Mesendoderm (in vitro differentiated cells): ENCODE measurements around the gene PPARA.

ENCODE experiments used
- DNase-seq: peaks from one replicate; pipeline ENCODE4 v3.0.0; 2013
- H2AK5ac ChIP-seq: 2 replicates; pipeline ENCODE4 v1.6.1; 2013; ENCODE audit warnings: low read length, inconsistent platforms
- H2BK120ac ChIP-seq: 2 replicates; pipeline ENCODE4 v1.6.1; 2013; ENCODE audit warnings: low read depth, mild to moderate bottlenecking, low read length, moderate library complexity, mixed read lengths
- H2BK15ac ChIP-seq: replicated peaks from 2 replicates; pipeline ENCODE4 v1.6.1; 2013; ENCODE audit warnings: low read depth, mild to moderate bottlenecking, moderate library complexity
- H2BK5ac ChIP-seq: 2 replicates; pipeline ENCODE4 v1.6.1; 2013; ENCODE audit warnings: low read length, inconsistent platforms
- H3K18ac ChIP-seq: 2 replicates; pipeline ENCODE4 v1.6.1; 2013; ENCODE audit warnings: mild to moderate bottlenecking, low read length, mixed read lengths
- H3K23ac ChIP-seq: one replicate; pipeline ENCODE4 v1.6.1; 2013; ENCODE audit warnings: low read length
- H3K27ac ChIP-seq: 2 replicates; pipeline ENCODE4 v1.5.1; 2013; ENCODE audit warnings: low read depth, mild to moderate bottlenecking, inconsistent platforms, low read length, moderate library complexity
- H3K27me3 ChIP-seq: 2 replicates; pipeline ENCODE4 v1.6.1; 2013; ENCODE audit warnings: low read length, control low read depth, mild to moderate bottlenecking, inconsistent platforms; ENCODE audit not compliant: insufficient read depth, poor library complexity
- H3K36me3 ChIP-seq: 2 replicates; pipeline ENCODE4 v1.6.1; 2013; ENCODE audit warnings: low read length, inconsistent platforms; ENCODE audit not compliant: control insufficient read depth, insufficient read depth
- H3K4ac ChIP-seq: one replicate; pipeline ENCODE4 v1.6.1; 2013; ENCODE audit warnings: low read depth, mild to moderate bottlenecking, low read length, moderate library complexity
- H3K4me1 ChIP-seq: 2 replicates; pipeline ENCODE4 v1.6.1; 2013; ENCODE audit warnings: low read depth, low read length, inconsistent platforms; ENCODE audit not compliant: control insufficient read depth
- H3K4me2 ChIP-seq: 2 replicates; pipeline ENCODE4 v1.6.1; 2013; ENCODE audit warnings: low read length
- H3K4me3 ChIP-seq: 2 replicates; pipeline ENCODE4 v1.5.1; 2013; ENCODE audit warnings: mild to moderate bottlenecking, low read length
- H3K56ac ChIP-seq: one replicate; pipeline ENCODE4 v1.6.1; 2013; ENCODE audit warnings: low read length
- H3K79me1 ChIP-seq: 2 replicates; pipeline ENCODE4 v1.6.1; 2013; ENCODE audit warnings: low read length, inconsistent platforms
- H3K79me2 ChIP-seq: 2 replicates; pipeline ENCODE4 v1.6.1; 2013; ENCODE audit warnings: mild to moderate bottlenecking, low read length; ENCODE audit not compliant: control insufficient read depth, insufficient read depth
- H3K9ac ChIP-seq: 2 replicates; pipeline ENCODE4 v1.6.1; 2013; ENCODE audit warnings: low read length, inconsistent platforms
- H4K5ac ChIP-seq: one replicate; pipeline ENCODE4 v1.6.1; 2013; ENCODE audit warnings: low read length
- H4K8ac ChIP-seq: one replicate; pipeline ENCODE4 v1.6.1; 2013; ENCODE audit warnings: low read depth, mild to moderate bottlenecking, control low read depth, low read length, moderate library complexity
- WGBS: extraction: QIAGEN DNeasy Blood & Tissue Kit; methylation state at CpG from one replicate; pipeline ENCODE4 v1.1.7; 2013; ENCODE audit warnings: low lambda C conversion rate, missing lambda C conversion rate; ENCODE audit not compliant: insufficient coverage; ENCODE audit errors: extremely low coverage; 5-methylcytosine and 5-hydroxymethylcytosine counted together

PPARA gene

DNA sequence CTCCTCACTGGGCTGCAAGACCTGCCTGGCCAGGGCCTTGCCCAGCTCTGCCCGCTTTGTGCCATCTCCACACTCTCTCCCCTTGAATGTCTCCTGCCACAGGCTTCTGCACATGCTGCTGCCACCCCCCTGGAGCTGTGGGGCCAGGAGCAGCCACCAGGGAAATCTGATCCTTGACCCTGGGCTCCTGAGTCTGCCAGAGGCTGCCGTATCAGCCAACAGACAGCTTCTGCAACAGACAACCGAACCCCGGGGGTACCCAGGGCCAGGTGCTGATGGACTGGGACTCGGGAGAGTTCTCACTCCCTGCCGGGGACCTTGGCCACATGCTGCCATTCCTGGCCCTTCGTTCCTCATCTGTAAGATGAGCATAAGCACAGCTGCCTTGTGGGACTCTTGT is 3.3 kb upstream of the PPARA start:
- Histone ChIP-seq H3K27me3 (peaks cover 17% of the 10 kb centered on the region), H3K4me2 (no peak overlapping the region)
- DNase-seq = no peak

DNA sequence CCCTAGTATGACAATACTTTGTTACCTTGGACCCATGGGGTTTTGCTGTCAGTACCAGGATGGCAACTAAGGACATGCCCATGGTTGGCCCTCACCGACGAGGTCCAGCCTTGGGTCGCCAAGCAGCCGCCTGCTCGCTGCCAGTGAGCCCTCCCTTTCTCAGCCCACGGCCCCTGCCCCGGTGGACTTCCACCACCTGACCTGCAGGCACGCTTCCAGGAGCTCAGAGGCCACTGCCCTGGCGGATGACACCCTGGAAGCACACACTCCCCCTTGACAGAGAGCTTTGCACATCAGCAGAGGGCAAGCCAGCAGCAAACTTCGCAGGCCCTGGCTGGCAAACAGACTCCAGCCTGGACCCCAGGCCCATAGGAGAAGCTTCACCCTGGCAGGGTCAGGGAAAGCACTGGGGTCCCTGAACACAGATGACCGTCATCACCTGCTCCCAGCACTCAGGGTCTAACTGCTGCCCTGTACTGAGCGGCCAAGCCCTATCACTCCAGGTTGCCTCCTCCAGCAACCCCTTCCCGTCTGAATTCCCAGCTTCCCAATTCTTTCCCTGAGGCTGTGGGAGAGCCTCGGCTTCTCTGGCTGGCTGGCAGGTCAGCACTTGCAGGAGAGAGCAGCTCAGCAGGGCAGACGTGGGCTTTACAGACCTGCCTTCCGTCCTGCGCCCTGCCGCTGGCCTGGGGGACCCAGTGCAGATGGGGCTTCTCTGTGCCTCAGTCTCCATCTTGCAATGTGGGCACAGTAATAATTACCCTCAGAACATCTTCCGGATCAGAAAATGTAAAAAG is 2.7 kb upstream of the PPARA start:
- Histone ChIP-seq H4K8ac (no peak overlapping the region), H3K36me3 (no peaks in the 10 kb centered on the region), H3K9ac (no peak overlapping the region), H3K79me2 (no peaks in the 10 kb centered on the region), H3K4ac (no peak overlapping the region), H2BK15ac (no peak overlapping the region), H2BK120ac (no peak overlapping the region), H3K4me1 (no peaks in the 10 kb centered on the region), H3K23ac (peak overlapping the region; percentile 57), H3K4me2 (no peak overlapping the region), H4K5ac (no peak overlapping the region), H2AK5ac (no peak overlapping the region), H3K27me3 (peaks cover 21% of the 10 kb centered on the region), H2BK5ac (no peak overlapping the region), H3K79me1 (no peaks in the 10 kb centered on the region), H3K4me3 (no peak overlapping the region), H3K18ac (no peak overlapping the region), H3K27ac (no peak overlapping the region), H3K56ac (no peak overlapping the region)
- DNase-seq = no peak
- no CpG with 5 or more reads among the region's 19 CpGs for WGBS

More for the DNA sequence above, 3.3 kb upstream of the PPARA start:
- H2BK120ac ChIP-seq = no peak overlapping the region
- H3K18ac ChIP-seq = no peak overlapping the region
- no peak overlapping the region for H3K27ac ChIP-seq
- no CpG with 5 or more reads among the region's 7 CpGs for WGBS
- H3K79me2 ChIP-seq = no peaks in the 10 kb centered on the region
- H2AK5ac ChIP-seq = no peak overlapping the region
- H4K8ac ChIP-seq = no peak overlapping the region
- no peak overlapping the region for H3K23ac ChIP-seq
- no peak overlapping the region for H2BK5ac ChIP-seq
- H3K36me3 ChIP-seq = no peaks in the 10 kb centered on the region
- no peak overlapping the region for H2BK15ac ChIP-seq
- H3K4ac ChIP-seq = no peak overlapping the region
- H3K9ac ChIP-seq = no peak overlapping the region
- no peaks in the 10 kb centered on the region for H3K4me1 ChIP-seq
- H3K4me3 ChIP-seq = no peak overlapping the region
- H3K79me1 ChIP-seq = no peaks in the 10 kb centered on the region
- H4K5ac ChIP-seq = no peak overlapping the region
- H3K56ac ChIP-seq = no peak overlapping the region

DNA sequence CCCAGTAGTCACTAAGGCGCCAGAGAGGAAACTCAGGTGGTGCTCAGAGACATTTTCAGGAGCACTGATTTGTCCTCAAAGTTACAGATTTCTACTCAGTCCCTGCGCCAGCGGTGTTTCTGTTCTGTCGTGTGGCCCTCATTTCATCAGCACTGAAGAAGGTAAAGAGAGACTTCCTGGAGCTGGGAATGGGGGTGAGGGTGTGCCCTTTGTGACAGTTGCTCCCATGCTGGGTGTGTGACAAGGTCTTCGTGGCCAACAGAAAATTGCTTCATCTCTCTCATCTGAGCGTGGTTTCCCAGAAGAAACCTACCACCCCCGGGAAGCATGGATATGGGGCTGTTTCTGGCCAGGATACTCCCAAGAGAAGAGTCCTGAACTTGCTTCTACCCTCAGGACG is 2.0 kb upstream of the PPARA start:
- no peak overlapping the region for H2BK5ac ChIP-seq
- WGBS = no CpG with 5 or more reads among the region's 8 CpGs
- H3K27me3 ChIP-seq = peaks cover 21% of the 10 kb centered on the region

DNA sequence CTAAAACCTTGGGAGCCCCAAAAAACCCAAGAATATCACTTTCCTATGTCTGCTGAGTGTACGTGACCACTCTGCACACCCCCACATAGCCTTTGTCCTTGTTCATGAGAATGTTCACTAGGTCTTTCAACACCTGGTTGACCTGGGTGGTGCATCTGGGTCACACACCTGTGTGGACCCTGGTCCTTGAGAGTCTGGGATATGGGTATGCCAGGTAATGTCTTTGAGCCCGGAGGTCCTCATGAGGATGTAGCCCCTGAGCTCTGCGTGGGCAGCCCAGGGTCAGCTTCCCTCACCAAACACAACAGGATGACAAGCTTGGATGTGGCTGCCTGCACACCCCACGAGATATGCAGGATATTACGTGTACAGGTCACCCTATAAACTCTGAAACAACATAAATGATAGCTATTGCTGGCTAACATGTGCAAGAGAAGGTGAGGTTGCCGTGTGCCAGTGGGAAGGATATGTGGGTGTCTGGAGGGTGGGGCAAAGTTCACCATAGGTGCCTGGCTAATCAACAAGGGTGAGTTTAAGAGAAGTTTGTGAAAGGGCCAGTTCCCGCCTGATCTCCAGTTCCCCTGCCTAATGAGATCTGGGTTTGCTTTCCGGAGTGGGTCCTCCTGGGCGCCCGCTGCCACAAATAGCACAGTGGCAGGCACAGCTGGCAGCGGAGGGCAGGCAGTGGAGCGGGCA is 1.4 kb upstream of the PPARA start:
- peak overlapping the region; percentile 57 for H3K9ac ChIP-seq
- no peak for DNase-seq
- H2BK5ac ChIP-seq = no peak overlapping the region
- no peak overlapping the region for H3K56ac ChIP-seq
- no peak overlapping the region for H3K4me3 ChIP-seq
- H3K79me2 ChIP-seq = no peaks in the 10 kb centered on the region
- no peak overlapping the region for H2BK120ac ChIP-seq
- no peak overlapping the region for H3K4ac ChIP-seq
- no peak overlapping the region for H3K23ac ChIP-seq
- no peaks in the 10 kb centered on the region for H3K36me3 ChIP-seq
- H2BK15ac ChIP-seq = no peak overlapping the region
- no peak overlapping the region for H3K4me2 ChIP-seq
- H3K4me1 ChIP-seq = no peaks in the 10 kb centered on the region
- WGBS = no CpG with 5 or more reads among the region's 12 CpGs
- H4K8ac ChIP-seq = no peak overlapping the region
- H2AK5ac ChIP-seq = no peak overlapping the region
- no peak overlapping the region for H4K5ac ChIP-seq
- no peak overlapping the region for H3K27ac ChIP-seq
- H3K27me3 ChIP-seq = peaks cover 21% of the 10 kb centered on the region
- no peaks in the 10 kb centered on the region for H3K79me1 ChIP-seq
- H3K18ac ChIP-seq = no peak overlapping the region

More for the DNA sequence above, 2.0 kb upstream of the PPARA start:
- no peak overlapping the region for H2BK15ac ChIP-seq
- no peak overlapping the region for H3K18ac ChIP-seq
- no peak overlapping the region for H3K4me2 ChIP-seq
- no peaks in the 10 kb centered on the region for H3K79me2 ChIP-seq
- DNase-seq = no peak
- H2BK120ac ChIP-seq = no peak overlapping the region
- no peak overlapping the region for H4K5ac ChIP-seq
- H3K27ac ChIP-seq = no peak overlapping the region
- H3K4ac ChIP-seq = no peak overlapping the region
- no peak overlapping the region for H3K4me3 ChIP-seq
- no peaks in the 10 kb centered on the region for H3K79me1 ChIP-seq
- no peak overlapping the region for H4K8ac ChIP-seq
- H3K4me1 ChIP-seq = no peaks in the 10 kb centered on the region
- no peak overlapping the region for H2AK5ac ChIP-seq
- H3K23ac ChIP-seq = no peak overlapping the region
- no peak overlapping the region for H3K56ac ChIP-seq
- H3K36me3 ChIP-seq = no peaks in the 10 kb centered on the region
- H3K9ac ChIP-seq = no peak overlapping the region

DNA sequence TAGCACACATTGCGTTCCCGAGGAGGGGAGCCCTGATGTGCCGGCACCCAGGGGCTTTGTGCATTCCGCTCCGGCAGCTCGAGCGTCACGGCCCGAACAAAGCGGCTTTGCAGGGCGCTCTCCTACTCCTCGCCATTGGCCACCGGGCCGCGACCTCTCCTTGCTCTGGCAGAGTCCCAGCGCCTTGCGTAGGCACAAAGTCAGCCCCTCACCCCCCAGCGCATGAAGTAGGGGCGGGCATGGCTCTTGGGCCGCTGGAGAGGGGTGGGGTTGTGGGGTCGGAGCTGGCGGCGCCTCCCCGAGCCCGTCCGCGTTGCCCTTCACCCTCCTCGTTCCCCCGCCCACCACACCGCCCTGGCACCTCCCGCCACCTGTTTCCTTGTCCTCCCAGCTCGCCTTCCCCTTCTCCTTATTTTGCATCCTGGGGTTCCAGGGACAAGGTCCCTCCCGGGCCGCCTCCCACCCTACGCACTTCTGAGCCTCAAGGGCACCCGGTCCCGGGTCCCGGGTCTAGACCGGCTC is 753 bp upstream of the PPARA start:
- Histone ChIP-seq H3K27ac (no peak overlapping the region), H3K79me2 (no peaks in the 10 kb centered on the region), H4K8ac (no peak overlapping the region), H3K4me2 (peak overlapping the region; percentile 84), H2BK5ac (no peak overlapping the region), H3K23ac (no peak overlapping the region), H2AK5ac (no peak overlapping the region), H3K18ac (no peak overlapping the region), H3K4ac (no peak overlapping the region), H3K79me1 (no peaks in the 10 kb centered on the region), H2BK120ac (no peak overlapping the region), H3K36me3 (no peaks in the 10 kb centered on the region), H3K9ac (peak overlapping the region; percentile 57), H4K5ac (no peak overlapping the region), H3K4me3 (peak overlapping the region; percentile 50), H2BK15ac (no peak overlapping the region), H3K4me1 (no peaks in the 10 kb centered on the region), H3K56ac (peak overlapping the region; percentile 78), H3K27me3 (peaks cover 21% of the 10 kb centered on the region)
- peak; percentile 13 for DNase-seq
- no CpG with 5 or more reads among the region's 39 CpGs for WGBS
